ENCODE data around the gene RPS21.
A peak's percentile ranks its signal among the peaks of the same experiment; 100 is the strongest.

Gene RPS21

GRCh38 chr20:62377064-62377461, 9.8 kb upstream of the RPS21 start:
- H3K27me3 ChIP-seq (ENCODE audit: insufficient read depth, insufficient read length), result no peaks in the 10 kb centered on the region

DNA sequence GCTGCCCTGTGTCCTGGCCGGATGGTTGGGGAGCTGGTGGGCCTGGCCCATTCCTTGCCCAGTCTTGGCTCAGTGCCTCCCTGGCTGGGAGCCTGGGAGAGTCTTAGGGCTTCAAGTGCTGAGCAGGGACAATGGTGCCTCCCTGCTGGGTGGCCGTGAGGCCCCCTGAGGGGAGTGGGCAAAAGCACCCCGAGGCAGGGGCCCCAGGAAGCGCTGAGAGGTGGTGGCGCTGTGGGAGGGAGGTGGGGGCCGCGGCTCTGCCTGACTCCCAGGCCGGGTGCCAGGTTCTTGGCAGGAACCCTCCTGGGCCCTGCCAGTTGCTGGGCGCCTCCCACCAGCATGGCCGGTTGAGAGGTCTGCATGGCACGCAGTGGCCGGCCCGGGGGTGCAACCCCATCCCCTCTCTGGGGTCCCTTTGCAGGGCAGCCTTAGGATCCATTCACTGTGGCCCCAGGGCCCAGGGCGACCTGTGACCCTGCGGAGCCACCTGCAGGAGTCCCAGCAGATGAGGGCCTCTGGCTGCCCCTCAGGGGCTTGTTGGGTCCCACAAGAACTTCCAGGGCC, 9.2 kb upstream of the RPS21 start:
- TF ChIP-seq ZNF274 (IDR thresholded peaks at IDR 0.05; ENCODE audit: low read depth, low read length), result no peak
- no peak for TF ChIP-seq SUZ12 (IDR thresholded peaks at IDR 0.05; ENCODE audit: extremely low read depth, insufficient read depth, insufficient read length)
- no peak for TF ChIP-seq YY1 (IDR thresholded peaks at IDR 0.05; ENCODE audit: insufficient read depth, insufficient read length)
- Histone ChIP-seq H3K9ac (ENCODE audit: insufficient read length, low read depth) (peak overlapping the region; percentile 36), H3K4me3 (ENCODE audit: insufficient read length, low read depth) (no peak overlapping the region), H3K27me3 (ENCODE audit: insufficient read depth, insufficient read length) (no peaks in the 10 kb centered on the region), H3K9me3 (ENCODE audit: insufficient read depth, low read length) (no peaks in the 10 kb centered on the region; the same call in 1 of the 2 replicates), H3K36me3 (ENCODE audit: insufficient read depth, insufficient read length, low read length) (peaks cover 19% of the 10 kb centered on the region), H3K4me1 (ENCODE audit: insufficient read depth, insufficient read length) (peaks cover 38% of the 10 kb centered on the region)
- DNase-seq (ENCODE audit: low read depth, low spot score), result no peak

More at GRCh38 chr20:62377064-62377461, 9.8 kb upstream of the RPS21 start:
- Histone ChIP-seq H3K4me1 (ENCODE audit: insufficient read depth, insufficient read length) (peaks cover 35% of the 10 kb centered on the region), H3K9me3 (ENCODE audit: insufficient read depth, low read length) (no peaks in the 10 kb centered on the region; the same call in 1 of the 2 replicates), H3K9ac (ENCODE audit: insufficient read length, low read depth) (peak overlapping the region; percentile 34), H3K36me3 (ENCODE audit: insufficient read depth, insufficient read length, low read length) (peaks cover 13% of the 10 kb centered on the region), H3K4me3 (ENCODE audit: insufficient read length, low read depth) (no peak overlapping the region)
- TF ChIP-seq YY1 (IDR thresholded peaks at IDR 0.05; ENCODE audit: insufficient read depth, insufficient read length), result no peak
- no peak for TF ChIP-seq SUZ12 (IDR thresholded peaks at IDR 0.05; ENCODE audit: extremely low read depth, insufficient read depth, insufficient read length)
- no peak for TF ChIP-seq ZNF274 (IDR thresholded peaks at IDR 0.05; ENCODE audit: low read depth, low read length)
- no peak for DNase-seq (ENCODE audit: low read depth, low spot score)

GRCh38 chr20:62378215-62378614, 8.7 kb upstream of the RPS21 start:
- H3K27me3 ChIP-seq (ENCODE audit: insufficient read depth, insufficient read length), result no peaks in the 10 kb centered on the region
- DNase-seq (ENCODE audit: low read depth, low spot score), result no peak
- peak overlapping the region; percentile 21 for H3K9ac ChIP-seq (ENCODE audit: insufficient read length, low read depth)
- peaks cover 38% of the 10 kb centered on the region for H3K4me1 ChIP-seq (ENCODE audit: insufficient read depth, insufficient read length)
- no peak for TF ChIP-seq ZNF274 (IDR thresholded peaks at IDR 0.05; ENCODE audit: low read depth, low read length)
- no peak for TF ChIP-seq YY1 (IDR thresholded peaks at IDR 0.05; ENCODE audit: insufficient read depth, insufficient read length)
- no peak for TF ChIP-seq SUZ12 (IDR thresholded peaks at IDR 0.05; ENCODE audit: extremely low read depth, insufficient read depth, insufficient read length)
- H3K36me3 ChIP-seq (ENCODE audit: insufficient read depth, insufficient read length, low read length), result peaks cover 23% of the 10 kb centered on the region
- H3K4me3 ChIP-seq (ENCODE audit: insufficient read length, low read depth), result no peak overlapping the region
- no peaks in the 10 kb centered on the region; the same call in 1 of the 2 replicates for H3K9me3 ChIP-seq (ENCODE audit: insufficient read depth, low read length)

GRCh38 chr20:62381202-62381797, 5.6 kb upstream of the RPS21 start:
- no peak overlapping the region for H3K4me3 ChIP-seq (ENCODE audit: insufficient read length, low read depth)
- H3K36me3 ChIP-seq (ENCODE audit: insufficient read depth, insufficient read length, low read length), result peaks cover 35% of the 10 kb centered on the region
- H3K9ac ChIP-seq (ENCODE audit: insufficient read length, low read depth), result no peak overlapping the region
- H3K27me3 ChIP-seq (ENCODE audit: insufficient read depth, insufficient read length), result no peaks in the 10 kb centered on the region
- H3K4me1 ChIP-seq (ENCODE audit: insufficient read depth, insufficient read length), result peaks cover 25% of the 10 kb centered on the region
- TF ChIP-seq ZNF274 (IDR thresholded peaks at IDR 0.05; ENCODE audit: low read depth, low read length) (no peak), SUZ12 (IDR thresholded peaks at IDR 0.05; ENCODE audit: extremely low read depth, insufficient read depth, insufficient read length) (no peak), YY1 (IDR thresholded peaks at IDR 0.05; ENCODE audit: insufficient read depth, insufficient read length) (no peak)
- H3K9me3 ChIP-seq (ENCODE audit: insufficient read depth, low read length), result no peaks in the 10 kb centered on the region
- DNase-seq (ENCODE audit: low read depth, low spot score), result no peak

- H3K27me3 ChIP-seq (ENCODE audit: insufficient read depth, insufficient read length), result no peaks in the 10 kb centered on the region
- TF ChIP-seq YY1 (IDR thresholded peaks at IDR 0.05; ENCODE audit: insufficient read depth, insufficient read length), result no peak
- no peak for TF ChIP-seq SUZ12 (IDR thresholded peaks at IDR 0.05; ENCODE audit: extremely low read depth, insufficient read depth, insufficient read length)
- TF ChIP-seq ZNF274 (IDR thresholded peaks at IDR 0.05; ENCODE audit: low read depth, low read length), result no peak
- no peak for DNase-seq (ENCODE audit: low read depth, low spot score)
- no peaks in the 10 kb centered on the region for H3K9me3 ChIP-seq (ENCODE audit: insufficient read depth, low read length)
- no peak overlapping the region for H3K9ac ChIP-seq (ENCODE audit: insufficient read length, low read depth)
- H3K4me3 ChIP-seq (ENCODE audit: insufficient read length, low read depth), result no peak overlapping the region
- peaks cover 35% of the 10 kb centered on the region for H3K36me3 ChIP-seq (ENCODE audit: insufficient read depth, insufficient read length, low read length)
- peaks cover 23% of the 10 kb centered on the region for H3K4me1 ChIP-seq (ENCODE audit: insufficient read depth, insufficient read length)
These were observed 5.1 kb upstream of the RPS21 start for GRCh38 chr20:62381842-62382241.

DNA sequence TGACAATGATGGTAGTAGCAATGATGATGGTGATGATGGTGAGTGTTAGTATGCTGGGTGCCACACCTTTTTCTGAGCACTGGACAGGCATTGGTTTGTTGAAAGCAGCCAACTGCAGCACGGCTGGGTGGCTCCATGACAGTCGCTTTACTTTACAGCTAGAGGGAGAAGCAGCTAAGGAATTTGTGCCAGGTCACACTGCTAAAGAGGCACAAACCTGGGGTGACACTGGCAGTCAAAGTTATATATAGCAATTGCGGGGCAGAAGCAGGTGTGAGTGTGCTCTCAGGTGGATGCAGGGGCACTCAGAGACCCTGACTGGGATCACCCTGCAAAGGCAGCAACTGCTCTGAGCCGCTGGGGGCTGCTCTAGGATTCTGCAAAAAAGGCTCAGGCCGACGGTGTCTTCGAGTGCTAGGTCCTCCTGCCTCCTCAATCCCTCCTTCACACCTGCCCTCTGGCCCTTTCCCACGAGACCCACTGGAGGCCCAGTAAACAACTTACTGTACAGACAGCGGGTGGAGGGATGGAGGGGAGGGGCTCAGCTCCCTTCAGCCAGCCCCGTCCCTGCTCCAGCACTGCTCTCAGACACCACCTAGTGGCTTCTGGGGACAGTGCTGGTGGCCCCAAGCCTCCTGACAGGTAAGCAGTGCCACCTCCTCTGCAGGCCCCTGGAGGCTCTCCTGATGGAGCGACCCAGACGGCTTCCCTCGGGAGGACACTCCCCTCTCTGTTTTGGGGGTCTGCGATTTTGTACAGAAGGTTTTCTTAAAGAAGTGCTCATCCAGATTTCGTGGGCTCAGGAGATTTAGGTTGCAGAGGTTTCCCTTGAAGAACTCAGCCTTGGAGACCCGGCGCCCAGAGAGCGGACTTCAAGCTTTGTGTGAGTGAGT, 4.4 kb upstream of the RPS21 start:
- no peaks in the 10 kb centered on the region for H3K27me3 ChIP-seq (ENCODE audit: insufficient read depth, insufficient read length)
- no peak for TF ChIP-seq SUZ12 (IDR thresholded peaks at IDR 0.05; ENCODE audit: extremely low read depth, insufficient read depth, insufficient read length)
- no peak for TF ChIP-seq ZNF274 (IDR thresholded peaks at IDR 0.05; ENCODE audit: low read depth, low read length)
- no peak for TF ChIP-seq YY1 (IDR thresholded peaks at IDR 0.05; ENCODE audit: insufficient read depth, insufficient read length)
- no peak overlapping the region for H3K9ac ChIP-seq (ENCODE audit: insufficient read length, low read depth)
- peak; percentile 87 for DNase-seq (ENCODE audit: low read depth, low spot score)
- peaks cover 35% of the 10 kb centered on the region for H3K36me3 ChIP-seq (ENCODE audit: insufficient read depth, insufficient read length, low read length)
- H3K4me3 ChIP-seq (ENCODE audit: insufficient read length, low read depth), result no peak overlapping the region
- H3K4me1 ChIP-seq (ENCODE audit: insufficient read depth, insufficient read length), result peaks cover 23% of the 10 kb centered on the region
- no peaks in the 10 kb centered on the region for H3K9me3 ChIP-seq (ENCODE audit: insufficient read depth, low read length)

All from NT2/D1 (cell line).